Body of pancreas (tissue), 4 donors: Measurements from ENCODE around the gene DDX10. TPM values are rescaled to one million over a fixed set of nuclear protein-coding genes. Genes with fewer than 3 reads are reported as not detected.

ENCODE experiments used
- ATAC-seq: fragments of 150-250 bp; one replicate; pipeline ENCODE4 v1.9.1; 2016
- DNase-seq, 4 donors: peaks; one replicate each; pipeline ENCODE4 v3.0.0-alpha.2; 2019
- H3K27ac ChIP-seq, 4 donors: fragments of 200-600 bp; sonication (generic); 1 replicate in 3 of 4; 2 replicates in 1 of 4; pipeline versions ENCODE4 v1.5.1 to v1.6.1; 2016 to 2019; ENCODE audit warnings: mild to moderate bottlenecking in 1 of 4, mixed read lengths in 1 of 4, moderate library complexity in 1 of 4
- H3K27me3 ChIP-seq, 2 donors: fragments of 200-600 bp; sonication (generic); one replicate each; pipeline ENCODE4 v1.6.0; 2016; ENCODE audit warnings: mild to moderate bottlenecking in 1 of 2
- H3K36me3 ChIP-seq, 2 donors: fragments of 200-600 bp; sonication (generic); replicated peaks in 1 of 2; 2 replicates each; pipeline ENCODE4 v1.5.1; 2016; ENCODE audit warnings: low read depth in 2 of 2; ENCODE audit not compliant: insufficient read depth in 1 of 2
- H3K4me1 ChIP-seq: fragments of 200-600 bp; sonication (generic); one replicate; pipeline ENCODE4 v1.6.0; 2016
- H3K4me3 ChIP-seq, 2 donors: fragments of 200-600 bp; sonication (generic); 1 replicate in 1 of 2; 2 replicates in 1 of 2; pipeline ENCODE4 v1.5.1; 2016 to 2019
- H3K9me3 ChIP-seq, 3 donors: fragments of 200-600 bp; sonication (generic); 1 replicate in 2 of 3; 2 replicates in 1 of 3; pipeline ENCODE4 v1.5.1; 2016
- CTCF ChIP-seq, 7 experiments: fragments of 450-650 bp in 4 of 7; fragments of 200-600 bp in 3 of 7; sonication (generic) in 3 of 7; IDR thresholded peaks; one replicate each; pipeline ENCODE4 v1.5.1; 2016 to 2019; ENCODE audit warnings: antibody characterized with exemption in 7 of 7
- POLR2A ChIP-seq, 3 donors: fragments of 450-650 bp; IDR thresholded peaks; one replicate each; pipeline ENCODE4 v1.6.1; 2016; ENCODE audit warnings: antibody characterized with exemption in 3 of 3, mild to moderate bottlenecking in 2 of 3
- WGBS, 2 donors: methylation state at CpG; one replicate each; pipeline ENCODE4 v1.1.5; 2017; 5-methylcytosine and 5-hydroxymethylcytosine counted together
- intact Hi-C: fragments of 100-400 bp; cut with DNase I; formaldehyde crosslinking; loops from one replicate; pipeline ENCODE4 v1.15.1; 2023
- total RNA-seq, 2 donors: library from RNA; depleted of rRNA; stranded (reverse); fragments of >200 nt; gene quantifications; one replicate each; pipeline ENCODE4 v1.1.0, GENCODE V29; 2016

Gene DDX10
- total RNA-seq, 2 donors from 2014 or later: 11.7 to 18.5 TPM

GRCh38 chr11:108904480-108904879 lies 239.6 kb downstream of the DDX10 start:
- H3K9me3 ChIP-seq: no peaks in the 10 kb centered on the region
- H3K27ac ChIP-seq: no peak overlapping the region
- ATAC-seq (no peak), DNase-seq (no peak)
- no peaks in the 10 kb centered on the region for H3K36me3 ChIP-seq
- 49 to 54% methylated on average over 1 of the region's 1 CpG for WGBS, 2 donors
- intact Hi-C loops: no loop called here
- no peaks in the 10 kb centered on the region for H3K27me3 ChIP-seq
- TF ChIP-seq POLR2A (IDR thresholded peaks at IDR 0.05) (no peak), CTCF (IDR thresholded peaks at IDR 0.05) (no peak)
- H3K4me1 ChIP-seq: no peaks in the 10 kb centered on the region
- H3K4me3 ChIP-seq: no peak overlapping the region

- ATAC-seq (no peak), DNase-seq (no peak)
- TF ChIP-seq CTCF (IDR thresholded peaks at IDR 0.05): no peak
- TF ChIP-seq POLR2A (IDR thresholded peaks at IDR 0.05): no peak
- intact Hi-C loops: no loop called here
- H3K4me3 ChIP-seq: no peak overlapping the region
- H3K27ac ChIP-seq: no peak overlapping the region
- no peaks in the 10 kb centered on the region for H3K27me3 ChIP-seq
- no peaks in the 10 kb centered on the region for H3K9me3 ChIP-seq
- no peaks in the 10 kb centered on the region for H3K4me1 ChIP-seq
- H3K36me3 ChIP-seq: no peaks in the 10 kb centered on the region
Observed at GRCh38 chr11:108906329-108906728, 241.5 kb downstream of the DDX10 start.

GRCh38 chr11:108906826-108907225 lies 242.0 kb downstream of the DDX10 start:
- no peak for ATAC-seq
- Histone ChIP-seq H3K27ac (no peak overlapping the region), H3K9me3 (no peaks in the 10 kb centered on the region), H3K4me1 (no peaks in the 10 kb centered on the region), H3K36me3 (no peaks in the 10 kb centered on the region), H3K4me3 (no peak overlapping the region), H3K27me3 (no peaks in the 10 kb centered on the region)
- intact Hi-C loops: no loop called here
- DNase-seq: no peak
- TF ChIP-seq CTCF (IDR thresholded peaks at IDR 0.05): no peak
- TF ChIP-seq POLR2A (IDR thresholded peaks at IDR 0.05): no peak
- 82 to 86% methylated on average over 2 of the region's 2 CpGs for WGBS, 2 donors

- intact Hi-C loops: no loop called here
- no peaks in the 10 kb centered on the region for H3K9me3 ChIP-seq
- TF ChIP-seq POLR2A (IDR thresholded peaks at IDR 0.05) (no peak), CTCF (IDR thresholded peaks at IDR 0.05) (no peak)
- H3K27me3 ChIP-seq: no peaks in the 10 kb centered on the region
- no peak overlapping the region for H3K27ac ChIP-seq
- H3K36me3 ChIP-seq: no peaks in the 10 kb centered on the region
- WGBS, 2 donors: 95 to 99% methylated on average over 2 to 5 of the region's 5 CpGs
- H3K4me3 ChIP-seq: no peak overlapping the region
- no peaks in the 10 kb centered on the region for H3K4me1 ChIP-seq
- DNase-seq (no peak), ATAC-seq (no peak)
Observed at GRCh38 chr11:108909041-108909440, 244.2 kb downstream of the DDX10 start.

GRCh38 chr11:108909921-108910320 lies 245.1 kb downstream of the DDX10 start:
- H3K36me3 ChIP-seq: no peaks in the 10 kb centered on the region
- TF ChIP-seq POLR2A (IDR thresholded peaks at IDR 0.05): no peak
- H3K4me3 ChIP-seq: no peak overlapping the region
- intact Hi-C loops: no loop called here
- H3K9me3 ChIP-seq: no peaks in the 10 kb centered on the region
- ATAC-seq (no peak), DNase-seq (no peak)
- no peaks in the 10 kb centered on the region for H3K4me1 ChIP-seq
- no peaks in the 10 kb centered on the region for H3K27me3 ChIP-seq
- 81 to 96% methylated on average over 3 of the region's 3 CpGs for WGBS, 2 donors
- H3K27ac ChIP-seq: no peak overlapping the region
